GM21825 (cell line): Measurements from ENCODE around the gene FDX1.

Source experiments
- ATAC-seq: cut with Tn5 transposase; IDR thresholded peaks from one replicate; pipeline ENCODE4 v1.9.1; 2021; ENCODE audit warnings: mild to moderate bottlenecking, moderate library complexity; ENCODE audit not compliant: unreplicated experiment

FDX1 gene

DNA sequence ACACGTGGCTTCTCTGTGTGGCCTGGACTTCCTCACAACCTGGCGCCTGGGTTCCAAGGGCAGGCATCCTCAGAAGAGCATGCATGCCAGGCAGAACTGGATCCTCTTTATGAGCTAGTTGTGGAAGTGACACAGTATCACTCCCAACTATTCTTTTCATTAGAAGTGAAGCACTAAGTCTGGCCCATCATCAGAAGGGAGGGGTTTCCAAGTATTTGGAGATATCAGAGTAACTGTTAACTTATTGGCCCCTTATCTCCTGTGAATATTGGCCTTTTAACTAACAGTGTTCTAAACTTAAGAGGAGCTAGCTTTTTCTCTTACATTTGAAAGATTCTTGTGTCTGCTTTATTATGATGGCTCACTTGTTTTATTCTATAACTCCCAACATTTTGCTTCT lies 35.5 kb downstream of the FDX1 start:
- no peak for ATAC-seq

DNA sequence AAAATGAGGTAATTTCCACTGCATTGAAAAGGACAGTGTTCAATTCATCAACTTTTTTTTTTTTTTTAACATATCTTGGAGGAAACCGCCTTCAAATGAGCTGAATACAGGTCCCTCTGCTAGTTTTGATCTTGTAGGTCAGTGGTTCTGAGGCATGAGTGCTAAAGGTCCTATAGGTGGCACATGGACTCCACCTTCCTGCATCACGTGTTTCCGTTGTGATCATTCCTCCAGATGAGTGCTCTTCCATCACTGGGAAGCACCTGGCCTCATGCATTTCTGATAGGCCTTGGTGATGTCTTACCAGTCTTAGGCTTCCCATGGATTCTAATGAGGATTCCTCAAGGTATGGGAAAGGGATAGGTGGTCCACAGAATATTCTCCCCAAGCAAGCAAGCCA lies 37.8 kb downstream of the FDX1 start:
- ATAC-seq: no peak

DNA sequence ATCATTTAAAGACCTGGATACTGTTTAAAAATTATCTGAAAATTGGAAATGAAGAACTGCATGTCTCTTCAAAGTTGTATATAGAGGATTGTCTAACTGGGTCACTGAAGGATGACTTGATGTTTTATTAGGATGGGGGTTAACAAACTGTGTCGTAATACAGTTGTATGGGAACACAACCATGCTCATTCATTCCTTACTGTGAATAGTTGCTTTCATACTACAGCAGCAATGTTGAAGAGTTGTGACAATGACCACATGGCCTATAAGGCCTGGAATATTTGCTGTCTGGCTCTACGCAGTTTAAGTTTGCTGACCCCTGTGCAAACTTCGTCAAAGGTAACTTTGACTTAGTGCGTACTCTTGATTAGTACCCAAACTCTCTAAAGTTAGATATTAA lies 38.4 kb downstream of the FDX1 start:
- ATAC-seq: no peak

- ATAC-seq: no peak
These were observed 39.4 kb downstream of the FDX1 start for GRCh38 chr11:110469127-110469526.

GRCh38 chr11:110470716-110471115 lies 41.0 kb downstream of the FDX1 start:
- ATAC-seq: no peak

- no peak for ATAC-seq
These were observed 41.6 kb downstream of the FDX1 start for GRCh38 chr11:110471371-110471770.

- no peak for ATAC-seq
These were observed 43.1 kb downstream of the FDX1 start for GRCh38 chr11:110472858-110473257.

- ATAC-seq: no peak
These were observed 44.0 kb downstream of the FDX1 start for GRCh38 chr11:110473706-110474105.

DNA sequence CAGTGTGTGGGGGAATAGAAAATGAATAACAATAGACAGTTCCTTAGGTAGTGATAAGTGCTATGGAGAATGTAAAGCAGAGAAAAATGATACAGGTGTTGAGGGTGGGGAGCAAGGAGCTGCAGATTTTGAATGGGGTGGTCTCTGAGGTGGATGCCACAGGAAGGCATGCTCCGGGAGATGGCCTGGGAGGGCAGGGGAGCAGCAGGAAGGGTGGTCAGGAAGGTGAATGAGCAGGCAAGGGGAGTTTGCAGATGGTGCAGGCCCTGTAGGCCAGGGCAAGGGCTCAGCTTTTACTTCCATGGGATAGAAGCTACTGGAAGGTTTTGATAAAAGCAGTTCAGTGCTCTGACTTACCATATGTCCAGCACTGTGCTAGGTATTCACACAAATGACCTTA lies 44.8 kb downstream of the FDX1 start:
- no peak for ATAC-seq

GRCh38 chr11:110475671-110476070 lies 45.9 kb downstream of the FDX1 start:
- ATAC-seq: no peak

DNA sequence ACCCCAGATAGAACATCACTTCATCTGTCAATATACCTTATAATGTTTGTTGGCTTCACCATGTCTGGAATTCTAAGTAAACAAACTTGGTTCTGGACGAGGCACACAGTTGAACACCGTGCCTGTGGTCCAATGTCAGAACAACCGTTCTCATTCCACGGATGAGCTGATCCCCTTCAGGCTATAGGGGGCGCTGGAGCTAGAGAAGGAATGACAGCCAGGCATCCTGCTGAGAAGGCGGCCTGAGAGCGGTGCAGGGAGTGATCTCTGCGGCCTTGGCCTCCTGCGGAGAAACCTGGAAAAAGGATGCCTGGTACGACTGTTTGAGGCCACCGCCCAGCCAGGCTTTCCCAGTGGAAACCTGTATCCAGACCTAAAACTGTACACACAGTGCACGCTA lies 48.7 kb downstream of the FDX1 start:
- ATAC-seq: no peak

- ATAC-seq: no peak
These were observed 49.7 kb downstream of the FDX1 start for GRCh38 chr11:110479108-110480101.

GRCh38 chr11:110481523-110481922 lies 51.8 kb downstream of the FDX1 start:
- ATAC-seq: no peak

DNA sequence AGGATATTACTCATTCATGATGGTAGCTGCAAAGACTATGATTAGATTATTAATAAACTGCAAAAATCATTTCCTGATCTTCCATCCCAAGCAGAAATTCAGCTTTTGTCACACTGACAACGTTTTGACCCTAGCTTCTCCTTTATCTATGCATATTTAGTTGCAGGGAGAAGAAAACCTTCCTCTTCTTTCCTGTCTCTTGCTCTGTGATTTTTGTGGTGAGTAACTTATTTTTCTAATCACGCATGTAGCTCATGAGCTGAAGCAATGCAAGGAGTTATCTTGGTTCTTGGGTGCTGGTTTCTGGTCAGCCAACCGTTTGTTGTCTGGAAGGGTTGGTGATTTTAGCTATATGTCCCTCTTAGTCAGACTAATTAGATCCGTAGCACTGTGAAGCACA lies 56.4 kb downstream of the FDX1 start:
- ATAC-seq: no peak

DNA sequence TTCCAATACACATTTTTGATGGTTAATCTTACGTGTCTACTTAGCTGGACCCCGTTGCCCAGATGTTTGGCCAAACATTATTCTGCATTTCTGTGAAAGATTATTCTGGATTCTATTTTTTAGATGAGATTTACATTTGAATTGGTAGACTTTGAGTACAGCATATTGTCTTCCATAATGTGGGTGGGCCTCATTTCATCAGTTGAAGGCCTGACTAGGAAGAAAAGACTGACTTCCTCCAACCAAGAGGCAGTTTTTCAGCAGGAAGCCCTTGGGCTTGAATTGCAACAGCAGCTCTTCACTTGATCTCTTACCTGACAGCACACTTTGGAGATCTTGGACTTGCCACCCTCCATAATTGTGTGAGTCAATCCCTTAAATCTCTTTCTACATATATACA lies 58.7 kb downstream of the FDX1 start:
- no peak for ATAC-seq

- ATAC-seq: no peak
These were observed 61.1 kb downstream of the FDX1 start for GRCh38 chr11:110490886-110491285.

DNA sequence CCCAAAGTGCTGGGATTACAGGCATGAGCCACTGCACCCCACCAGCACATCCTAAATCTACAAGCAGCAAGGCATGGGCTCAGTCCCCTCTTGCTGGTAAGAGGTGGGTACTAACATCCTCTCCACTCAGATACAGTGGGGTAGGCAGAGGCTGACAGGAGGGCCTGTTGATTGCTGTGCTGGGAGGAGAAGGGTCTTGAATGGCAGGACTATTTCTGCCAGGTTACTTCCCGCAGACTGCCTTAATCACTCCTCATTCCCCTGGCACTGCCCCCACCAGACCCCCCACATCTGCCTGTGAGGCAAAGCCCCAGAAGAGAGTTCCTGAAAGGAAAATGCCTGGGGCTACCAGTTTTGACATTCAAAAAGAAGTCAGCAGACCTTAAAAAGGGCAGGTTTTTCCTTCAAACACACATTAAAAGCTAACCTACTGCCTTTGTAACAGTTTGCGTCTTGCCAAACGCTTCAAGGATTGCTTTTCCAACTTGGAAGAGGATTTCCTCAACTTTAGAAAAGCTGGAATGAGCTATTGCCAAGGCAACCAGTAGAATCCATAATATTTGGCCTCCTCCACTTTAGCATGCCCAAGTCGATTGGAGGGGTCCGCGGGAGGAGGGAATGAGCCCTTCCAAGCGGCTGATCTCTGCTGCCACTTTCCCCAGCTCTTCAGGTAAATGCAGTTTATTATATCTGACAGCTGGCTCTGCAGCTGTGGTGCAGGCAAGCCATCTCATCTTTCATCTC lies 62.0 kb downstream of the FDX1 start:
- ATAC-seq: no peak

DNA sequence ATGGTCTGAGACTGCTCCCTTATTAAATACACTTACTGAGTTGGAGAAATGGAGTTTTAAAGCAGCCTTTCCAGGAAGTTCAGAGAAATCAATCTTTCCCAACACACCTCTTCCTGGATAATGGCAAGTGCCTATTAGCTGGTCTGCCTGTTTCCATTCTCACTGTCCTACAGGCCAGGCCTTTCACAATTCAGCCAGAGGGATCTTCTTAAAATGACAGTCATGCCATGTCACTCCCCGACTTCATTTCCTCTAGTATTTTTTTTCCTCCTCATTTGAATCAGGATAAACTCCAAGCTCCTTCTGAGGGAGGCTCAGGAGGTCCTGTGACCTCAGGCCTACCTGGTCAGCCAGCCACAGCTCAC lies 62.6 kb downstream of the FDX1 start:
- no peak for ATAC-seq

DNA sequence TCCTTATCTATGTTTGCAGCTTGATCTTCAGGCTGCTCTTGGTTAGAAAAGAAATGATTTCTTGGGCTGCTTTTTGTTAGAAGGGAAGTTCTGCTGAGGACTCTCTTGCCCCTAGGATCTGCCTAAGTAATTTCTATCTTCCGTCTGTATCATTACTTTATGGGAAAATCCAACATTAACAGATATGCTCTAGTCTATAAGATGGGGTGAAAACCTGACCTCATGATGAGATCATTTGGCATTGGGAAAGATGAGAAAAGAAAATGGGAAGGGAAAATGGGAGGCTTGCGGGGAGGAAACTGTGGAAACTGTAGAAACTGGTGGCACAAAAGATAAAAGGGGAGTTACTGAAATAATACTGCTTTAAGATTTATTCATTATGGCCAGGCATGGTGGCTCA lies 63.6 kb downstream of the FDX1 start:
- ATAC-seq: no peak

DNA sequence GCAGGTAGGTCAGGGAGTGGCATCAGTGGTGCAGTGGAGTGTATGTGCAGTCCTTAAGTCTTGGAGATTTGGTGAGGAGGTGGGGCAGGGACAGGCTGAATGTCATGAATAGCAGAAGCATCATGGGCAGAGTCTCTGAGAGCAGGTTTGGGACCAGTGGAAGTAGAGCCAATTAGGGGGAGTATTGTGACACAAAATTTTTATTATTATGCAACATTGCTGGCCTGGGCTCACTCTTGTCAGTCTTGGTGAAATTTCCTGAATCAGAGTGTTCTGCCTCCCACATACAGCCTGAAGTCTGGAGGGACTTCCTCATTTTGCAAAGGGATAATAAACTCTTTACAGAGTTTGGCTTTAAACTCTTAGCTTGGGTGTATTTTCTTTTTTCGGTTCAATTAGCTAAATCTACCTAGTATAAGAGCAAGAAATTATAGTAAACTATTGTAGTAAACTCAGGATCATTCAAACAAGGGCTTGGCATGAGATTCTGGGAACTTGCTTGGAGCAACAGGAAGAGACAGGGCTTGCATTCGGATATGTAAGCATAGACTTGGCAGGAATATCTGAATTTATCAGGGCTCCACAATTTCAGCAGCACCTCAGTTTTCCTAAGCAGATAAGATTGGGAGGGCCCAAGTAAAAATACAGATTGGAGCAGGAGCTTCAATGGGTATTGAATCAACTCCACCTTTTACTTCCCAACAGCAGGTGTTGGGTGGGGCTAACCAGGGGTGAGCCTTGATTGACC lies 67.7 kb downstream of the FDX1 start:
- no peak for ATAC-seq

- ATAC-seq: no peak
These were observed 71.7 kb downstream of the FDX1 start for GRCh38 chr11:110501428-110501827.
